Measurements from ENCODE around the gene LHX3. TPM values are rescaled to one million over a fixed set of nuclear protein-coding genes. Genes with fewer than 3 reads are reported as not detected.
"Not testable (repeated sequence)": the region's sequence is repeated elsewhere in the genome, so short reads cannot be mapped to it uniquely, and the experiment has no call there.

LHX3 gene
- total RNA-seq, 1 donor from 2014 or later, result not detected

DNA sequence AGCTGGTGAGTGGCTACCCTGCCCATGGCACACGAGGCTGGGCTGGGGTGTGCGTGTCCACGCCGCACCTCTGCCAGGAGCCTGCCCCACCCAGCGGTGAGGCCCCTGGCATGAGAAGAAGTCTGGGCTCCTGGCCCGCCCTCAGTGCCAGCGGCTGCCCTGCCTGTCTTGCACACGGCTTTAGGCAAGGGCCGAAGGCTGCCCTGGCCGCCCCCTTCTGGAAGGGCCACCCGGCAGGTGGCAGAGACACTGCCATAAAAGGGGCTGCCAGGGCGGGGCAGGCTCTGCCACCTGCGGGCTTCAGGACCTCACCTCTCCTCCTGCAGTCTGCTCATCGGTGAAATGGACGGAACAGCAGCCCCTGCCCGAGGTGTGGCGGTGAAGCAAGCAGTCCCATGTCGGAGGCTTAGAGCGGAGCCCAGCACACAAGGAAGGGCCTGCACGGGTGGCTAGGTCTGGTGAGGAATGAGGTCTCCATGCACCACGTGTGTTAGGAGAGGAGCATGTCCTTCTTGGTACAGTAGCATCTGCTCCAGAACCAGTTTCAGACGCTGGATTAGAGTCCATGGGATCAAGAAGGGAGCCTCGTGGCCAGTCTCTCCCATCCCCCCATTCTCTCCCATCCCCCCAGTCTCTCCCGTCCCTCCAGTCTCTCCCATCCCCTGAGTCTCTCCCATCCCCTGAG is 51.4 kb downstream of the LHX3 start:
- H3K4me3 ChIP-seq (ENCODE audit: low read depth, low read length), result no peak overlapping the region
- no peaks in the 10 kb centered on the region for H3K36me3 ChIP-seq (ENCODE audit: control insufficient read depth, insufficient read depth, low read length)
- no peak for DNase-seq (ENCODE audit: low read depth)
- peaks cover 51% of the 10 kb centered on the region for H3K27me3 ChIP-seq (ENCODE audit: control insufficient read depth, insufficient read depth, low read length)
- TF ChIP-seq, protein P1, sequence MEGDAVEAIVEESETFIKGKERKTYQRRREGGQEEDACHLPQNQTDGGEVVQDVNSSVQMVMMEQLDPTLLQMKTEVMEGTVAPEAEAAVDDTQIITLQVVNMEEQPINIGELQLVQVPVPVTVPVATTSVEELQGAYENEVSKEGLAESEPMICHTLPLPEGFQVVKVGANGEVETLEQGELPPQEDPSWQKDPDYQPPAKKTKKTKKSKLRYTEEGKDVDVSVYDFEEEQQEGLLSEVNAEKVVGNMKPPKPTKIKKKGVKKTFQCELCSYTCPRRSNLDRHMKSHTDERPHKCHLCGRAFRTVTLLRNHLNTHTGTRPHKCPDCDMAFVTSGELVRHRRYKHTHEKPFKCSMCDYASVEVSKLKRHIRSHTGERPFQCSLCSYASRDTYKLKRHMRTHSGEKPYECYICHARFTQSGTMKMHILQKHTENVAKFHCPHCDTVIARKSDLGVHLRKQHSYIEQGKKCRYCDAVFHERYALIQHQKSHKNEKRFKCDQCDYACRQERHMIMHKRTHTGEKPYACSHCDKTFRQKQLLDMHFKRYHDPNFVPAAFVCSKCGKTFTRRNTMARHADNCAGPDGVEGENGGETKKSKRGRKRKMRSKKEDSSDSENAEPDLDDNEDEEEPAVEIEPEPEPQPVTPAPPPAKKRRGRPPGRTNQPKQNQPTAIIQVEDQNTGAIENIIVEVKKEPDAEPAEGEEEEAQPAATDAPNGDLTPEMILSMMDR (IDR thresholded peaks at IDR 0.05; ENCODE audit: insufficient read depth, low read length, poor library complexity, severe bottlenecking), result no peak

DNA sequence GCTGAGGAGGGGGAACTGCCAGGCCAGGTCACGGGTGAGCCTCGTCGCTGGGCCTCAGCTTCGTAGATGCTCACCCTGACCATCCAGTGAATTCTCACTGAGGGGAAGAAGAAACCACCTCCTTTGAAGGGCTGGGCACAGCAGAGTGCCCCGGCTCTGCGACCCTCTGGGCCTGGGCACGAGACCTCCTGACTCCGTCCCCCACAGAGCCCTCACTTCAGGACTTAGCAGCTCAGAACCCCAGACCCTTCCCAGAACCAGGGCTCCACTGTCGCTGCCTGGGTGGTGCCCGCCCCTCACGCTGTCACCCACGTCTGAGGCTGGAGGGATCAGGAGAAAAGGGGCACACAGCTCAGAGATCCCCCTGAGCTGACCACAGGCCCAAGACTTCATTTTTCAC is 52.0 kb downstream of the LHX3 start:
- Histone ChIP-seq H3K4me3 (ENCODE audit: low read depth, low read length) (no peak overlapping the region), H3K27me3 (ENCODE audit: control insufficient read depth, insufficient read depth, low read length) (peaks cover 51% of the 10 kb centered on the region), H3K36me3 (ENCODE audit: control insufficient read depth, insufficient read depth, low read length) (no peaks in the 10 kb centered on the region)
- no peak for DNase-seq (ENCODE audit: low read depth)
- TF ChIP-seq, protein P1 (IDR thresholded peaks at IDR 0.05; ENCODE audit: insufficient read depth, low read length, poor library complexity, severe bottlenecking), result no peak

DNA sequence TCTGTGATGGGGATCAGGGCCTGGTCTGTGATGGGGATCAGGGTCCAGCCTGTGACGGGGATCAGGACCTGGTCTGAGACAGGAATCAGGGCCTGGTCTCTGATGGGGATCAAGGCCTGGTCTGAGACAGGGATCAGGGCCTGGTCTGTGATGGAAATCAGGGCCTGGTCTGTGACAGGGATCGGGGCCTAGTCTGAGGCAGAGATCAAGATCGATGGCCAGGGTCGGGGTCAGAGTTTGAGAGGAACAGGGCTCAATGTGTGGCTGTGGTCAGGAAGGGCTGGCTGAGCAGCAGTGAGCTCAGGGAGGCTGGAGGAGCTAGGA is 52.4 kb downstream of the LHX3 start:
- Histone ChIP-seq H3K36me3 (ENCODE audit: control insufficient read depth, insufficient read depth, low read length) (no peaks in the 10 kb centered on the region), H3K4me3 (ENCODE audit: low read depth, low read length) (no peak overlapping the region), H3K27me3 (ENCODE audit: control insufficient read depth, insufficient read depth, low read length) (peaks cover 51% of the 10 kb centered on the region)
- TF ChIP-seq, protein P1 (IDR thresholded peaks at IDR 0.05; ENCODE audit: insufficient read depth, low read length, poor library complexity, severe bottlenecking), result no peak
- DNase-seq (ENCODE audit: low read depth), result no peak

DNA sequence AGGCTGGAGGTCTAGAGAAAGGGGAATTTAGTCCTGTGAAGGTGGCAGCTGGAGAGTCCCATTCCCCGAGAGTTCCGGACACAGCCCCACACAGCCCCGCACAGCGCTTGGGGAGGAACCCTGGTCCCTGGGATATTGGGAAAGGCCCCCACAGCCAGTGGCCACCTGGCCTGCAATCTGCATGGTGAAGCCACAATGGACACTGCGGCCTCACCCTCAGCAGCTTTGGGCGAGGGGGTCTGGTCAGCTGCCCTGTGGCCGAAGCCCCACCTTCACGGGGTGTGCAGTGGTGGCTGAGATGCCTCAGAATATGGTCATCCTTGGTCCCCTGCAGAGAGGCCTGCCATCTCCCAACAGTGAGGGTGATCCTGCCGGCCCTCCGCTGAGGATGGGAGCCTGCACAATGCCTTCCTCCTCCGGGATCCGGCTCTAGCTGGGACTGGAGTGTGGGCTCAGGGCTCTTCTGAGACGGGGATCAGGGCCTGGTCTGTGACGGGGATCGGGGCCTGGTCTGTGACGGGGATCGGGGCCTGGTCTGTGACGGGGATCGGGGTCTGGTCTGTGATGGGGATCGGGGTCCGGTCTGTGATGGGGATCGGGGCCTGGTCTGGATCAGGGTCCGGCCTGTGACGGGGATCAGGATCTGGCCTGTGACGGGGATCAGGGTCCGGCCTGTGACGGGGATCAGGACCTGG is 52.9 kb downstream of the LHX3 start:
- Histone ChIP-seq H3K36me3 (ENCODE audit: control insufficient read depth, insufficient read depth, low read length) (no peaks in the 10 kb centered on the region), H3K27me3 (ENCODE audit: control insufficient read depth, insufficient read depth, low read length) (peaks cover 53% of the 10 kb centered on the region), H3K4me3 (ENCODE audit: low read depth, low read length) (no peak overlapping the region)
- TF ChIP-seq, protein P1 (IDR thresholded peaks at IDR 0.05; ENCODE audit: insufficient read depth, low read length, poor library complexity, severe bottlenecking), result no peak
- no peak for DNase-seq (ENCODE audit: low read depth)

GRCh38 chr9:136151214-136151804 is 53.6 kb downstream of the LHX3 start:
- DNase-seq (ENCODE audit: low read depth), result no peak
- Histone ChIP-seq H3K36me3 (ENCODE audit: control insufficient read depth, insufficient read depth, low read length) (no peaks in the 10 kb centered on the region), H3K4me3 (ENCODE audit: low read depth, low read length) (no peak overlapping the region), H3K27me3 (ENCODE audit: control insufficient read depth, insufficient read depth, low read length) (peaks cover 52% of the 10 kb centered on the region)
- TF ChIP-seq, protein P1 (IDR thresholded peaks at IDR 0.05; ENCODE audit: insufficient read depth, low read length, poor library complexity, severe bottlenecking), result no peak

DNA sequence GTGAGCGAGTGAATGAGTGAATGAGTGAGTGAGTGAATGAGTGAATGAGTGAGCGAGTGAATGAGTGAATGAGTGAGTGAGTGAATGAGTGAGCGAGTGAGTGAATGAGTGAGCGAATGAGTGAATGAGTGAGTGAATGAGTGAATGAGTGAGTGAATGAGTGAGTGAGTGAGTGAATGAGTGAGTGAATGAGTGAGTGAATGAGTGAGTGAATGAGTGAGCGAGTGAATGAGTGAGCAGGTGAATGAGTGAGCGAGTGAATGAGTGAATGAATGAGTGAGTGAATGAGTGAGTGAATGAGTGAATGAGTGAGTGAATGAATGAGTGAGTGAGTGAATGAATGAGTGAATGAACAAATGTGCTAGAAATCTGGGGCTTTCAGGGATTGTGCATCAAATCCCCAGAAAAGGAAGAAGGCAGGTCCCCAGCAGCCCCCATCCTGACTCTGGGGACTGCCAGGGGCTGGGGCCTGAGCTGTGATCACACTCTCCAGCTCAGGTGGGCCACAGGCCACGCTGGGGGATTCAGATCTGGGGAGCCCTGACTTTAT is 54.2 kb downstream of the LHX3 start:
- H3K36me3 ChIP-seq (ENCODE audit: control insufficient read depth, insufficient read depth, low read length); H3K4me3 ChIP-seq (ENCODE audit: low read depth, low read length); DNase-seq (ENCODE audit: low read depth): not testable (repeated sequence)
- peaks cover 52% of the 10 kb centered on the region for H3K27me3 ChIP-seq (ENCODE audit: control insufficient read depth, insufficient read depth, low read length)
